H1 (cell line): ENCODE data around the gene TRIM31. TPM values are rescaled to one million over a fixed set of nuclear protein-coding genes. Genes with fewer than 3 reads are reported as not detected.

Experiments used
- ASH2L ChIP-seq: fragments of 200-600, 300-600 bp; sonication (generic); IDR thresholded peaks from one replicate; pipeline ENCODE4 v1.7.1; 2017; ENCODE audit warnings: low read length
- ATF3 ChIP-seq: IDR thresholded peaks from 2 replicates; pipeline ENCODE4 v1.6.1; 2011; ENCODE audit warnings: low read depth, mild to moderate bottlenecking, low read length; ENCODE audit not compliant: insufficient read depth
- BCL11A ChIP-seq, 2 experiments: IDR thresholded peaks; one replicate each; pipeline ENCODE4 v1.6.1; 2011; ENCODE audit warnings: low read depth in 2 of 2, low read length in 2 of 2, mild to moderate bottlenecking in 2 of 2
- CTBP2 ChIP-seq: IDR thresholded peaks from 2 replicates; pipeline ENCODE4 v1.7.0; 2011; ENCODE audit warnings: borderline replicate concordance, mild to moderate bottlenecking, moderate library complexity, mixed read lengths, low read length; ENCODE audit not compliant: insufficient read depth, insufficient read length
- EP300 ChIP-seq, 2 experiments: IDR thresholded peaks; 1 replicate in 1 of 2; 2 replicates in 1 of 2; pipeline ENCODE4 v1.6.1; 2011 to 2012; ENCODE audit warnings: low read depth in 2 of 2, low read length in 2 of 2, mild to moderate bottlenecking in 2 of 2, borderline replicate concordance in 1 of 2, inconsistent platforms in 1 of 2, moderate library complexity in 1 of 2
- FOSL1 ChIP-seq: IDR thresholded peaks from 2 replicates; pipeline ENCODE4 v1.6.1; 2011; ENCODE audit warnings: mild to moderate bottlenecking, low read depth, low read length, moderate library complexity; ENCODE audit not compliant: insufficient read depth
- HDAC2 ChIP-seq, 2 experiments: fragments of 300-600 bp in 1 of 2; sonication (generic) in 1 of 2; IDR thresholded peaks; 2 replicates each; pipeline ENCODE4 v1.6.1; 2011 to 2012; ENCODE audit warnings: low read depth in 2 of 2, low read length in 2 of 2, mild to moderate bottlenecking in 2 of 2, moderate library complexity in 2 of 2, borderline replicate concordance in 1 of 2, inconsistent platforms in 1 of 2
- JUN ChIP-seq: IDR thresholded peaks from 2 replicates; pipeline ENCODE4 v1.6.1; 2011; ENCODE audit warnings: low read depth, mild to moderate bottlenecking, improper control_type of control experiment, low read length
- JUND ChIP-seq: IDR thresholded peaks from 2 replicates; pipeline ENCODE4 v1.6.1; 2011; ENCODE audit warnings: mild to moderate bottlenecking, improper control_type of control experiment, low read length
- NRF1 ChIP-seq: IDR thresholded peaks from 2 replicates; pipeline ENCODE4 v1.6.1; 2011; ENCODE audit warnings: mild to moderate bottlenecking, low read depth, low read length, improper control_type of control experiment
- PHF8 ChIP-seq: fragments of 200-600 bp; sonication (generic); conservative IDR thresholded peaks from 2 replicates; pipeline ENCODE4 v1.7.1; 2012; ENCODE audit warnings: low read depth, mild to moderate bottlenecking, inconsistent platforms, low read length, moderate library complexity
- POLR2A ChIP-seq, 2 experiments: IDR thresholded peaks; 1 replicate in 1 of 2; 2 replicates in 1 of 2; pipeline ENCODE4 v1.6.1; 2011; ENCODE audit warnings: low read depth in 2 of 2, low read length in 2 of 2, mild to moderate bottlenecking in 2 of 2; ENCODE audit errors: control extremely low read depth in 1 of 2
- RBBP5 ChIP-seq: IDR thresholded peaks from 2 replicates; pipeline ENCODE4 v1.7.1; 2012; ENCODE audit warnings: low read depth, mild to moderate bottlenecking, inconsistent platforms, low read length, moderate library complexity, borderline replicate concordance
- SAP30 ChIP-seq: fragments of 300-600 bp; sonication (generic); IDR thresholded peaks from 2 replicates; pipeline ENCODE4 v1.7.1; 2012; ENCODE audit warnings: low read length, moderate library complexity, mild to moderate bottlenecking, inconsistent platforms; ENCODE audit not compliant: insufficient read depth, insufficient replicate concordance
- SIN3A ChIP-seq, 2 experiments: IDR thresholded peaks in 1 of 2; conservative IDR thresholded peaks in 1 of 2; 2 replicates each; pipeline ENCODE4 v1.6.1; 2011 to 2012; ENCODE audit warnings: low read length in 2 of 2, improper control_type of control experiment in 1 of 2, low read depth in 1 of 2, mild to moderate bottlenecking in 1 of 2
- SIX5 ChIP-seq: IDR thresholded peaks from 2 replicates; pipeline ENCODE4 v1.6.1; 2011; ENCODE audit warnings: mild to moderate bottlenecking, low read depth, low read length
- SP1 ChIP-seq: IDR thresholded peaks from 2 replicates; pipeline ENCODE4 v1.6.1; 2011; ENCODE audit warnings: low read depth, low read length
- SP4 ChIP-seq: IDR thresholded peaks from 2 replicates; pipeline ENCODE4 v1.6.1; 2012; ENCODE audit warnings: low read length, inconsistent platforms
- SRF ChIP-seq: IDR thresholded peaks from 2 replicates; pipeline ENCODE4 v1.6.1; 2011; ENCODE audit warnings: mild to moderate bottlenecking, low read depth, low read length, moderate library complexity
- TAF1 ChIP-seq: IDR thresholded peaks from 2 replicates; pipeline ENCODE4 v1.6.1; 2011; ENCODE audit warnings: mild to moderate bottlenecking, low read depth, low read length
- TBP ChIP-seq: IDR thresholded peaks from 2 replicates; pipeline ENCODE4 v1.6.1; 2011; ENCODE audit warnings: low read depth, low read length, improper control_type of control experiment
- TCF12 ChIP-seq: IDR thresholded peaks from 2 replicates; pipeline ENCODE4 v1.6.1; 2011; ENCODE audit warnings: low read depth, mild to moderate bottlenecking, low read length
- polyA plus RNA-seq, 7 experiments: library from polyadenylated mRNA; depleted of rRNA in 3 of 7; stranded (reverse) in 5 of 7; unstranded in 2 of 7; fragments of >200 nt in 5 of 7; fragments of 200-250 nt in 2 of 7; gene quantifications; 1 replicate in 5 of 7; 2 replicates in 1 of 7; 4 replicates in 1 of 7; pipeline versions ENCODE4 v1.2.1 to v1.2.3, GENCODE V29; 2011 to 2013; ENCODE audit warnings: missing spikeins in 2 of 7, mixed read lengths in 2 of 7
- total RNA-seq: library from RNA; stranded (reverse); fragmentation: NEBNext Ultra II Directional; extraction: Animal tissue kit (Norgen Biotek cat#: 25700); gene quantifications from 2 replicates; pipeline ENCODE4 v1.2.1, GENCODE V29; 2021

The TRIM31 gene
- total and polyA plus RNA-seq, 2 of the 8 experiments (the other 6 are each of a cell fraction or from before 2014, with no cell fraction given), result not detected

GRCh38 chr6:30066577-30067459, 46.1 kb downstream of the TRIM31 start, which contains the start of gene PPP1R11 (continued):
- 0 out of 2 replicates have a peak, but pooled peaks have one; percentile 12 for TF ChIP-seq JUN
- TF ChIP-seq POLR2A (IDR thresholded peaks at IDR 0.05; ENCODE audit: control extremely low read depth in 1 of 2, low read depth in 2 of 2, low read length in 2 of 2), result peak; percentile 44 to 84; a peak in 2 of 3 replicates
- peak; percentile 6; the same call in 1 of the 2 replicates for TF ChIP-seq SP1
- TF ChIP-seq TAF1, result peak; percentile 85
- 0 out of 2 replicates have a peak, but pooled peaks have one; percentile 79 for TF ChIP-seq SP4
- TF ChIP-seq JUND, result peak; percentile 69; the same call in 1 of the 2 replicates
- no peak for TF ChIP-seq BCL11A (IDR thresholded peaks at IDR 0.05; ENCODE audit: low read depth in 2 of 2, low read length in 2 of 2)
- TF ChIP-seq NRF1, result peak; percentile 42
- no peak for TF ChIP-seq TCF12
- peak; percentile 90 for TF ChIP-seq ASH2L
- TF ChIP-seq SIX5, result peak; percentile 28; the same call in 1 of the 2 replicates
- TF ChIP-seq ATF3, result 0 out of 2 replicates have a peak, but pooled peaks have one; percentile 3
- TF ChIP-seq CTBP2, result peak; percentile 59
- TF ChIP-seq RBBP5, result no peak; the same call in 1 of the 2 replicates
- TF ChIP-seq EP300 (IDR thresholded peaks at IDR 0.05; ENCODE audit: borderline replicate concordance in 1 of 2, low read depth in 2 of 2, low read length in 2 of 2), result 0 out of 3 replicates have a peak, but pooled peaks of 1 of the 2 experiments have one; percentile 51
- TF ChIP-seq SIN3A (conservative IDR thresholded peaks at IDR 0.05 in 1 of 2, IDR thresholded peaks at IDR 0.05 in 1 of 2; ENCODE audit: low read depth in 1 of 2, low read length in 2 of 2), result peak in 1 of 2 experiments; percentile 94; a peak in 3 of 4 replicates
- no peak for TF ChIP-seq FOSL1
- peak; percentile 97 for TF ChIP-seq SAP30
- TF ChIP-seq PHF8, result peak; percentile 45; the same call in 1 of the 2 replicates
- TF ChIP-seq SRF, result no peak
- peak; percentile 22 to 46; a peak in 2 of 4 replicates for TF ChIP-seq HDAC2 (IDR thresholded peaks at IDR 0.05; ENCODE audit: borderline replicate concordance in 1 of 2, low read depth in 2 of 2, low read length in 2 of 2)
- peak; percentile 71 for TF ChIP-seq TBP
